ENCODE data around the gene DAZL. TPM values are rescaled to one million over a fixed set of nuclear protein-coding genes. Genes with fewer than 3 reads are reported as not detected.

The DAZL gene
- total RNA-seq, 1 donor from 2014 or later, result not detected

GRCh38 chr3:16589867-16590624 is 15.2 kb downstream of the DAZL start:
- ATAC-seq, result no peak

GRCh38 chr3:16589120-16589519 is 16.1 kb downstream of the DAZL start:
- no peak for ATAC-seq

- ATAC-seq, result no peak
These were observed 17.6 kb downstream of the DAZL start for GRCh38 chr3:16587681-16588060.

GRCh38 chr3:16587047-16587680 is 18.1 kb downstream of the DAZL start:
- no peak for ATAC-seq

GRCh38 chr3:16584880-16585279 is 20.3 kb downstream of the DAZL start:
- ATAC-seq, result no peak

GRCh38 chr3:16583551-16583950 is 21.7 kb downstream of the DAZL start:
- no peak for ATAC-seq

DNA sequence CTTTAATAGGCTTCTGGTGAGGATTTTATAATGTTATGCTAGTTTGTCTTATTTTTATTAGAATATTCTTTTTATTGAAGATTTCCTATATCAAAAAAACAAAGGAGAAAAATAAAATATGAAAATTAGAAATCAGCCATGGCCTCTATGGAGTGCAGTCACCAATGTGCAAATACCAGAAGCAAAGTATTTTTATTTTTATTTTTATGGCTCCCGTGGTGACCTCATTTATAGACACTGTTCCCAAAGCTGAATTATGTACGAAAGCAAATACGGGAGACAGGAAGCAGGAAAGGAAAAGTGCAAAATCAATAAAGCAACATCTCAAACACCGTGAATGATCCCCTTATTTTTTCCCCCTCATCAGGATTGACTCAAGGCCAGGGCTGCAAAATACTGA is 35.1 kb downstream of the DAZL start:
- ATAC-seq, result no peak

GRCh38 chr3:16568532-16568931 is 36.7 kb downstream of the DAZL start:
- no peak for ATAC-seq

- ATAC-seq, result no peak
These were observed 37.1 kb downstream of the DAZL start for GRCh38 chr3:16568115-16568514.

DNA sequence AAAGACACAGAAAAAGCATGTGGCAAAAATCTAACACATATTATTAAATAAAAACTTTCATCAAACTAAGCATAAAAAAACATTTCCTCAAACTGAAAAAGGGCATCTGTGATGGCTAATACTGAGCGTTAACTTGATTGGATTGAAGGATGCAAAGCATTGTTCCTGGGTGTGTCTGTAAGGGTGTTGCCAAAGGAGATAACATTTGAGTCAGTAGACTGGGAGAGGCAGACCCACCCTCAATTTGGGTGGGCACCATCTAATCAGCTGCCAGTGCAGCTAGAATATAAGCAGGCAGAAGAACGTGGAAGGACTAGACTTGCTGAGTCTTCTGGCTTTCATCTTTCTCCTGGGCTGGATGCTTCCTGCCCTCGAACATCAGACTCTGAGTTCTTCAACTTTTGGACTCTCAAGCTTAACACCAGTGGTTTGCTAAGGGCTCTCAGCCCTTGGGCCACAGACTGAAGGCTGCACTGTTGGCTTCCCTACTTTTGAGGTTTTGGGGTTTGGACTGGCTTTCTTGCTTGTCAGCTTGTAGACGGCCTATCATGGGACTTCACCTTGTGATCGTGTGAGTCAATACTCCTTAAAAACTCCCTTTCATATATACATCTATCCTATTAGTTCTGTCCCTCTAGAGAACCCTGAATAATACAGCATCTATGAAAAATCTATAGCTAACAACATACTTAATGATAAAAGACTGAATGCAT is 45.4 kb downstream of the DAZL start:
- no peak for ATAC-seq

DNA sequence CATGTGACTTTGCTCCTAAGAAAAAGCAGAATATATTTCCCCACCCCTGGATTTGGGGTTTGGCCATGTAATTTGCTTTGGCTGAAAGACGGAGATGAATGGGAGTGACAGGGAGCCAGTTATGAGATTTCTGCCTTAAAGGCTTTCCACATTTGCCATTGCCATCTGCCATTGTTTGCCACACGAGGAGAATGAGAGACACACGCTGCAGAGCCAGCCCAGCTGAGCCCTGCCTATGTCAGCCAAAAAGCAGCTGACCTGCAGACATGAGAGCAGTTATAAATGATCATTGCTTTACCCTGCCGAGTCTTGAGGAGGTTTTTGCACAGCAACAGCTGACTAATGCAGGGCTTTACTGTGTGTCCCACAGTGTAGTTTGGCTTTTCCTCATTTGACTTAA is 51.1 kb downstream of the DAZL start:
- ATAC-seq, result no peak

DNA sequence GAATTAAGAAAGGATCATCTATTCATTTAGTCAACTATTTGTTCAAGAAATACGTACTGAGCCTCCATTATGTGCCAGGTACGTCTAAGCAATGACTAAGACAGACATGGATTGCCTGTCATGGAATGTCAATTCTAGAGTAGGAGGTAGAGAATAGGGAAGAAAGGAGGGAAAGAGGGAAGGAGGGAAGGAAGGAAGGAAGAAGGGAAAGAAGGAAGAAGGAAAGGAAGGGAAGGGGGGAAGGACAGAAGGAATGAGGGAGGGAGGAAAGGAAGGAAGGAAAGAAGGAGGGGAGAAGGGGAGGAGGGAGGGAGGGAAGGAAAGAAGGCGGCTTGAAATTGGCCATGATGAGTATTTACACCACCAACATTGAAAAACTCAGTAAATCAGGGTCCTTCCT is 52.5 kb downstream of the DAZL start:
- no peak for ATAC-seq

DNA sequence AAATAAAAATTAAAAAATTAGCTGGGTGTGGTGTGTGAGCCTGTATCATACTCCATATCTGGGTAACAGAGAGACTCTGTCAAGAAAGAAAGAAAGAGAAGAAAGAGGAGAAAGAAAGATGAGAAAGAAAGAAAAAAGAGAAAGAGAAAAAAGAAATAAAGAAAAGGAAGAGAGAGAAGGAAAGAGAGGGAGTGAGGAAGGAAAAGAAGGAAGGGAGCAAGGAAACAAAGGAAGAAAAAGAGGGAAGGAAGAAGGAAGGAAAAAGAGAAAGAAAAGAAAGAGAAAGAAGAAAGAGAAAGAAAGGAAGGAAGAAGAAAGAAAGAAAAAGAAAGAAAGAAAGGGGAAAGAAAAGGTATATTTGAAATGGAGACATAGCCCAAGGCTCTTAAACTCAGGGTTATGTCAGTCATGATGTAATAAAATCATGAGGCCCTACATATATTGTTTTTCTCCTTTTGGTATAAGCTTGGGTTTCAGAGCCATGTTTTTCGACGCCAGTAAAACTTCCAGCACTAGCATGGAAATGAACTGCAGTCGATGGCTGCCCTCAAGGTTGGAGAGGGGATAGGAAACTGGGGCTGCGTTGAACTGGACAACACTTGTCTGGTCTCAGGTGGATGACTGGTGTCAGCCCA is 53.8 kb downstream of the DAZL start:
- no peak for ATAC-seq

DNA sequence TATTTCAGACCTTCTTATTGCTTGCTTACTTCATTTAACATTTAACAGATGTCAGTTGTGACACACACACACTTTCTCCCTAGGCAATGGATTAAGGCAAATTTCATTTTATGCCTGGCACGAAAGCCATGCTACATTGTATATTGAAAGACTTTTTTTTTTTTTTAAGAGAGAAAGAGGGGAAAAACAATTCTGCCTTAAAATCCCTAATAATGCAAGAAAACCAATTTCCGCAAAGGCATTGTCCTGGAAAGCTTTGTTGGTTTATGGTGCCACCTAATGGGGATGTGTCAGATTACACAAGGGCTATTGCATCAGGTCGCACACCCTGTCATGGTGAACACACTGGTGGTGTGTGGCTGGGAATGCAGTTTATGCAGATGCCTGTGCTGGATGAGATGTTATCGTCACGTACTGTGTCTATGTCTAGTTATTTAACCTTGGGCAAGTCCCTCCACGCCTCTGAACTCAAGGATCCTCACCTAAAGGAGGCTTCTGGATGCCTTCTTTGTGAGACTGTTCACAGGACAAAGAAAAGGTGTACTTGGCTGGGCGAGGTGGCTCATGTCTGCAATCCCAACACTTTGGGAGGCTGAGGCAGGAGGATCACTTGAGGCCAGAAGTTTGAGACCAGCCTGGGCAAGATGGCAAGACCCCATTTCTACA is 54.4 kb downstream of the DAZL start:
- ATAC-seq, result peak; percentile 99

GRCh38 chr3:16550305-16550675 is 54.9 kb downstream of the DAZL start:
- ATAC-seq, result no peak

DNA sequence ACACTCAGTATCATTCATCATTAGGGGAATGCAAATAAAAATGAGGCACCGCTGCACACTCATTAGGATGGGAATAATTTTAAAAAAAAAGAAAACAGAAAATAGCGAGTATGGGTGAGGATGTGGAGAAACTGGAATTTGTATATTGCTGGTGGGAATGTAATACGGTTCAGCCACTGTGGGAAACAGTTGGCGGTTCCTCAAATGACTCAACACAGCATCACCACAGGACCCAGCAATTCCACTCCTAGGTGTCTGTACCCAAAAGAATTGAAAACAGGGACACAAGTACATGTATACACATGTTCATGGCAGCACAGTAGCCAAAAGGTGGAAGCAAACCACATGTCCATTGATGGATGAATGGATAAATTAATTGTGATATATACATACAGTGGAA is 56.5 kb downstream of the DAZL start:
- no peak for ATAC-seq

DNA sequence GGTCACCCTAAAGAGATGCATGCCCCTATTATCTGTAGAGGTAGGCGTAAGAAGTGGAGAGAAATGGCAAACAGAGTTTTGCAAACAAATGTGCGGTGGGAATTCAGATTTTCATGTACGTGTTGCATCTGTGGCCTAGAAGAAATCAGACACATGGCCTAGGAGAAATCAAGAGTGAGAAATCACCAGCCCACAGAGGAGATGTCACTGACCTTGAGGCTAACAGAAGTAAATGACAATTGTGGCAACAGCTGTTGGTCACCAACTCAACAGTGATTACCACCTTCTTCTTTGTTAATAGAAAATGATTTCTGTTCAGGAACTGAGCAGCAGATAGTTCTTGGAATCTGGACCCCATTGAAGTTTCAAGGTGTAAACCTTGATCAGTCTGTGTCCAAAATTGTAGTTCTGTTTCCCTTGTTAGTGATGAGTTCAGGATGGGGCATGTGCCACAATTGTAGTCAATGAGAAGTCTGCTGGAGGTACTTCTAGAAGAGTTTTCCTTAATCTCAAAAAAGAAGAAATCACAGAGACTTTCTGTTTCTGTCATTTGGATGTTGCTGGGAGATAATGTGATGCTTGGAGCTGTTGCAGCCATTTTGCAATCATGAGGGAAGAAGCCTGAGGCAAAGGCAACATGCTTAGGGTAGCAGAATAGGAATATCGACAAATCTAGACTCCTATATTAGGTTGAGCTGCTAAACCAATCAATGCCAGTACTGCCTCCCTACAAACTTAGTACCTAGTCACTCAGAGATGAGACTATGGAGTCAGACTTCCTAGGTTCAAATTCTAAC is 57.5 kb downstream of the DAZL start:
- ATAC-seq, result no peak

DNA sequence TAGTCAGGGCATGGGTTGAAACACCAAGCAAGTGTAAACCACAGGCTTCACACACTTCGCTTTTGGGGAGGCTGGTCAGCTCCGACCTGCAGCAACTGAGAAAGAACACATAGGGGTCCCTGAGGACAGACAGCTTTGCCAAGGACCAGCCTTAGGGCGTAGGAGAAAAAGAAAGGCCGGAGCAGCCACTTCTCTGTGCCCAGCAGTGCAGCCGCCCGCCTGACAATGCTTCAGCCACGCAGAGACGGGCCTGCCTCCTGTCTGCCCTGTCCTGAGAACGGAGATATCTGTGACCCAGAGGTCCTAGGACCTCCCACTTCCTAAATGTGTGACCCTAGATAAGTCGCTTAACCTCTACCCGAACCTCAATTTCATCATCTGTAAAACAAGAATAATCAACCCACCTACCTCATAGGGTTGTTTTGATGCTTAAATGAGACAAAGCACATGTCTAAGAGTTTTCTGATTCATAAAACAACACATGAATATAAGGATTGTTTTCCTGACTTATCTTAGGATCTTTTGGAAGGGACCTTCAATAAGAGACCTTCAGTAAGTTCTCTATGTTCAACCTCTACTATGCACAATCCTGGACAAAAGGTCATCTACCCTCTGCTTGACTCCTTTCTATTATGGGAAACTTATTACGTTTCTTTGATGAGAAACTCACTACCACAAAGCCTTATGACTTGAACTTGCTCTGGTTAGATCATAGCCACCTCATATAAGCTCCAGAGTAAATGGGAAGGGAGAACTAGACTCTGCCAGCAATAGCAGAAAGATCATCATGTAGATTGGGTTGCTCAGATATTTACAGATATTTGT is 58.8 kb downstream of the DAZL start:
- ATAC-seq, result peak; percentile 22

- ATAC-seq, result no peak
These were observed 59.6 kb downstream of the DAZL start for GRCh38 chr3:16545413-16546185.

DNA sequence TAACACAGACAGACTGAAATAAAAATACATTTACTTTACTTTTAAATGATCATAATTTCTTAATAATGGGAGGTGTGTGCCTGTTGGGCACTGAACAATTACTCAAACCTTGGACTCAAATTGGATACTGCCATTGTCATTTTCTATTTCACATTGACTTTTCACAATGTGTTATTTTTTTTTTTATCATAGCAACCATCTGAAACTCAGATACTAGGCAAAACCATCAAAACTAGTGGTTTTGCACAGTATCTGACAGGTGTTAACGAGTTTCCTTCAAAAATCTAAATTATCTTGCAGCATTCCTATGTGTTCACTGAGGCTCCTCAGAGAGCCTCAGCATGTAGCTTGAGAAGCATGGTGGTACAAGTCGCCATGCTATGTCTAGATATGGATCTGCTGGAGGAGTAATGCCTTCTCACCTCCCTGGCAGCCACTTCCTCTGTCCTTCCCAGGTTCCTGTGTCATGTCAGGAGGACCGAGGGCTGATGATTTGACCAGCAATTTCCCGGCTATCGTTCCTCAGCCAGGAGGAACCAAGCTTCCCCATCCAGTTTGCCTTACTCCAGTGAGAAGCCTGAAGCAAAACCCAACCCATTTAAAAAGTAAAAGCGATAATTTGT is 61.9 kb downstream of the DAZL start:
- ATAC-seq, result no peak

Data from esophagus mucosa (tissue), 1 donor.